Rectal smooth muscle tissue (tissue), 1 donor: ENCODE results near the gene MGAT4D.
A peak's percentile ranks its signal among the peaks of the same experiment; 100 is the strongest.
"Not testable (repeated sequence)": the region's sequence is repeated elsewhere in the genome, so short reads cannot be mapped to it uniquely, and the experiment has no call there.

Experiments used
- H3K27ac ChIP-seq: one replicate; pipeline ENCODE4 v1.7.0; 2013; ENCODE audit warnings: low read depth, low read length, inconsistent platforms
- H3K27me3 ChIP-seq: one replicate; pipeline ENCODE4 v1.7.0; 2013; ENCODE audit warnings: low read length; ENCODE audit not compliant: control insufficient read depth, insufficient read depth
- H3K36me3 ChIP-seq: one replicate; pipeline ENCODE4 v1.7.0; 2013; ENCODE audit warnings: low read length; ENCODE audit not compliant: control insufficient read depth, insufficient read depth
- H3K4me1 ChIP-seq: one replicate; pipeline ENCODE4 v1.7.0; 2013; ENCODE audit warnings: low read length; ENCODE audit not compliant: control insufficient read depth, insufficient read depth
- H3K4me3 ChIP-seq: one replicate; pipeline ENCODE4 v1.7.0; 2013; ENCODE audit warnings: low read length
- H3K9ac ChIP-seq: one replicate; pipeline ENCODE4 v1.7.0; 2013; ENCODE audit warnings: low read length

MGAT4D gene

DNA sequence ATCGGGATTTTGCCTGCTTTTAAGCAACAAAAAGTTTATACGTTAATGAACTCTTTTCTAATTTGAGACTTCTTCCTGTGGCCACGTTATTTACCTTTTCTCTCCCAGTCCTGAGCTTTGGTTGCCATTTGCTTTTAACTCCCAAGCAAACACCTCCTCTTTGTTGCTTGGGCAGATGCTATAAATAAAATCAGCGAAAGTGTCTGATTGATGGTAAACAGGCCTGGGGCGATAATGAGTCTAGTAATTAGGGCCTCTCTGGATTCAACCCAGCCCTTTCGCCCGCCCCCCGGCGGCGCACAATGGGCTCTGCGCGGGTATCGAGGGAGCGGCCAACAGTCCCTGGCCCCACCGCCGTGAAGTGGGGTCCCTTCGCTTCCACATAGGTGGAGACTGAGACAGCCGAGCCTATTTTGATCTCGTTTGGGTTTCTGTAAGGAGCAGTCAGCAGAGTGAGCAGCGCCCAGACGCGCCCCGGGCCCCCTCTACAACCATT lies 71.4 kb downstream of the MGAT4D start:
- Histone ChIP-seq H3K27me3 (no peaks in the 10 kb centered on the region), H3K4me1 (peaks cover 3% of the 10 kb centered on the region), H3K9ac (no peak overlapping the region), H3K4me3 (peak overlapping the region; percentile 80), H3K36me3 (no peaks in the 10 kb centered on the region), H3K27ac (no peak overlapping the region)

DNA sequence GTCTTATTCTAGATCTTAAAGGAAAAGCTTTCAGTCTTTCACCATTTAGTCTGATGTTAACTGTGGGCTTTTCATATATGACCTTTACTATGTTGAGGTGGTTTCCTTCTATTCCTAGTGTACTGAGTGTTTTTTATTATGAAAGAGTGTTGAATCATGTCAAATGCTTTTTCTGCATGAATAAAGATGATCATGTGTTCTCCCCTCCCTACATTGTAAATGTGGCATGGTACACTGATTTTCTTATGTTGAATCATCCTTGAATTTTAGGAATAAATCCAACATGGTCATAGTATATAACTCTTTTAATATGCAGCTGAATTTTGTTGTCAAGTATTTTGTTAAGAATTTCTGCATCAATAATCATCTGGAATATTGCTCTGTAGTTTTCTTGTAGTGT lies 75.0 kb downstream of the MGAT4D start:
- peaks cover 3% of the 10 kb centered on the region for H3K4me1 ChIP-seq
- no peaks in the 10 kb centered on the region for H3K36me3 ChIP-seq
- no peak overlapping the region for H3K9ac ChIP-seq
- H3K4me3 ChIP-seq, result no peak overlapping the region
- H3K27ac ChIP-seq, result no peak overlapping the region
- H3K27me3 ChIP-seq, result no peaks in the 10 kb centered on the region

DNA sequence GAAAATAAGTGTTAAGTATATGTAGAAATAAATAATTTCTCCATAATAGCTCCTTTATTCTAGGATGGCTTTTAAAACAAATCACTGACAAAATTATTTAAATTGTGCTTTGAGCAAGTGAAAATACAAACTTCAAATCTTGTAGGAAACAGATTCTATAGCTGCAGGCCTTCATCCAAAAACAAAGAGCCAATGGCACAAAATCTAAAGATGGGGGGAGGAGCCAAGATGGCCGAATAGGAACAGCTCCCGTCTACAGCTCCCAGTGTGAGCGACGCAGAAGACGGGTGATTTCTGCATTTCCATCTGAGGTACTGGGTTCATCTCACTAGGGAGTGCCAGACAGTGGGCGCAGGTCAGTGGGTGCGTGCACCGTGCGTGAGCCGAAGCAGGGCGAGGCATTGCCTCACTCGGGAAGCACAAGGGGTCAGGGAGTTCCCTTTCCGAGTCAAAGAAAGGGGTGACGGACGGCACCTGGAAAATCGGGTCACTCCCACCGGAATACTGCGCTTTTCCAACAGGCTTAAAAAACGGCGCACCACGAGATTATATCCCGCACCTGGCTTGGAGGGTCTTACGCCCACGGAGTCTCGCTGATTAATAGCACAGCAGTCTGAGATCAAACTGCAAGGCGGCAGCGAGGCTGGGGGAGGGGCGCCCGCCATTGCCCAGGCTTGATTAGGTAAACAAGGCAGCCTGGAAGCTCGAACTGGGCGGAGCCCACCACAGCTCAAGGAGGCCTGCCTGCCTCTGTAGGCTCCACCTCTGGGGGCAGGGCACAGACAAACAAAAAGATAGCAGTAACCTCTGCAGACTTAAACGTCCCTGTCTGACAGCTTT lies 84.7 kb downstream of the MGAT4D start:
- not testable (repeated sequence) for H3K4me1 ChIP-seq, H3K9ac ChIP-seq, H3K27ac ChIP-seq, H3K36me3 ChIP-seq, H3K27me3 ChIP-seq, H3K4me3 ChIP-seq

DNA sequence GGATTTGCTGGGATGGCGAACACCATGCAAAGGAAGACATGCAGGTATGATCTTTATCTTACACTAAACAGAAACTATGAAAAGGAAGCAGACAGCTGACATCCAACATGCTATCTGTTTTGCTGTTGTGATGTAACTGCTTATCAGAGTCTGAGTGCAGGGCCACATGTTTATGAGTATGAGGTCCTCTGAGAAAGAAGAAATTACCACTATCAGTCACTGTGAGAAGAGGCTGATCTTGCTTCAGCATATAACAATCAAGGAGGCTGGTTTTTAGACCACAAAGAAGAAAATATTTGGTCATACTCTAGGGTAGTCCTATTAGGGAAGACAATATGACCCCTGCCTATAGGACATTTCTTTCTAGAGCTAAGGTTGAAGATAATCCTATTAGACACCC lies 89.1 kb downstream of the MGAT4D start:
- Histone ChIP-seq H3K4me3 (no peak overlapping the region), H3K9ac (no peak overlapping the region), H3K4me1 (no peaks in the 10 kb centered on the region), H3K27me3 (no peaks in the 10 kb centered on the region), H3K36me3 (no peaks in the 10 kb centered on the region), H3K27ac (no peak overlapping the region)

DNA sequence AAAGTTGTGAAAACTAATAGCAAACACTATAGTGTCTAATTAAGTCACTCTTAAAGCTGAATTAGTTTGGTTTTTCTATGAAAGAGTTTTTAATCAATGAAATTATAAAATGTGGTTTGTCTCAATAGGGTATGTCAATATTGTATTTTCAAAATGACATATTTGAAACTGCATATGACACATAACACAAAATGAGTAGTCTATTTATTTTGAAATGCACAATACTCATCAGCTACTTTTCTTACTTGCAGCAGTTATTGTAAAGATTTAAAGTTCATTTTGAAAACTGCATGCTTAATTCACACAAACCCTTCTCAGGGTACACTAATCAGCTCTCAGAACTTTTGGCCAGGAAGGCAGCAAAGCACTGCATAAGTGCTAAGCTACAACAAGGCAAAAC lies 91.8 kb downstream of the MGAT4D start:
- no peak overlapping the region for H3K9ac ChIP-seq
- H3K36me3 ChIP-seq, result no peaks in the 10 kb centered on the region
- H3K4me1 ChIP-seq, result no peaks in the 10 kb centered on the region
- no peak overlapping the region for H3K4me3 ChIP-seq
- H3K27me3 ChIP-seq, result no peaks in the 10 kb centered on the region
- H3K27ac ChIP-seq, result no peak overlapping the region

DNA sequence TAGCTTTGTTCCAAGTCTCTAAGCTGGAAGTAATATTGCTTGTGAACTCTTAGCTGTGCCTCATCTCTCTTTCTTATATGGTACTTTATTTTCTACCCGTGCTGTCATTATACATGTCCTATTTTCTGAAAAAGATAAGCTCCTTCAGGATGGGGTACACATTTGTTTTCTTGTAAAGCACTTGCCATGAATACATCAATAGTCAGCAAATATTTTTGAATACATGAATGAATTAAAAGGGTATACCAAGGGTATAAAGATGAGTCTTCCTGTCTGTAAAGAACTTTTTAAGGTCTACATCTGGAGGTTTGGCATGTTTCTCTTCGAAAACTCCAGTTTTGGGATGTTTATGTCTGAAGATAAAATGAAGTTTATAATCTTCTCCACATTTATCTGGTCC lies 98.0 kb downstream of the MGAT4D start:
- Histone ChIP-seq H3K9ac (no peak overlapping the region), H3K4me1 (no peaks in the 10 kb centered on the region), H3K36me3 (no peaks in the 10 kb centered on the region), H3K27me3 (no peaks in the 10 kb centered on the region), H3K4me3 (no peak overlapping the region), H3K27ac (no peak overlapping the region)

DNA sequence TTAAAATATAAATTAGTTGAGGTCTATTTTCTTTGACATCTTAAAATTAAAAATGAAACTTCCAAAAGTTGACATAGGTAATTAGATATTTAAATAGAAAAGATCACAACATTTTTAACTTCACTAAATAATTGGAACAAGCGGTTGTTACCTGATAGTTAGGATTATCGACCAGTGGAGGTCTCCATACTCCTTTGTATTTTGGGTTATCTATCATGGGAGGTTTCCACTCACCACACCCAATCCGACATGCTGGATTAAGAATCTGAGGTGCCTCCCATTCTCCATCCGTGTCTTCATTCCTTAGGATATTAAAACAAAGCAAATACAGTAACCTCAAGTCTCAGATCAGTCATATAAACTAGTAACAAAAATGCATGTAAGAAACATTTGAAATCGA lies 102.4 kb downstream of the MGAT4D start:
- H3K4me3 ChIP-seq, result no peak overlapping the region
- no peak overlapping the region for H3K27ac ChIP-seq
- no peak overlapping the region for H3K9ac ChIP-seq
- no peaks in the 10 kb centered on the region for H3K36me3 ChIP-seq
- H3K27me3 ChIP-seq, result no peaks in the 10 kb centered on the region
- H3K4me1 ChIP-seq, result no peaks in the 10 kb centered on the region
